Glomerular visceral epithelial cell (primary cell): ENCODE results near the gene BAIAP3.

Experiments used
- DNase-seq: peaks from one replicate; pipeline ENCODE4 v3.0.0-alpha.2; 2016; ENCODE audit errors: extremely low spot score

Gene BAIAP3

GRCh38 chr16:1366712-1367299 is 33.4 kb downstream of the BAIAP3 start:
- no peak for DNase-seq

DNA sequence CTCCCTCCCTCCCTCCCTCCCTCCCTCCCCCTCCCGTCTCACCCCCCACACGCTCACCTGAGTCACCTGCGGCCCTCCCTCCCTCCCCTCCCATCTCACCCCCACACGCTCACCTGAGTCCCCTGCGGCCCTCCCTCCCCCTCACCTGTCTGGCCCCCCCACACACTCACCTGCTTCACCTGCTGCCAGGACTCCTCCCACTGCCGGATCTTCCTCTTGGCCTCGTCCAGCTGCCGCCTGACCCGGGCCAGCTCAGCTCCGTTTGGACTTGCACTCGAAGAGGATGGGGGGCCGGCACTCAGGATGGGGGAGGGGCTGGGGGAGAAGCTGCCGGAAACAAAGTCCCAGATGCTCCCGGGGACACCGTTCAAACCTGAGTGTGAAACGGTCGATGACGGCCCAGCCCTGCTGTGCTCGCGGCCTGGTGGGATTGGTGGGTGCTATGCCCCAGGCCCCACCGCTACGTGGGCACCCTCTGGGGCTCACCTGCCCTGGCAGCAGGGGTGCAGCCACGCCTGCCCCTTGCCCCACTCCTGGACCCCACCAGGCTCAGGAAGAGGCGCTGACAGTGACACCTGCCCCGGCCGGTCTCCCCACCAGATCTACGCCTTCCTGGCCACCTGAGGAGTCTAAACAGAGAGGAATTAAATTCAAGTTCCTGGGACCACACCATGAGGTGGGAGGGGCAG is 34.2 kb downstream of the BAIAP3 start:
- no peak for DNase-seq

DNA sequence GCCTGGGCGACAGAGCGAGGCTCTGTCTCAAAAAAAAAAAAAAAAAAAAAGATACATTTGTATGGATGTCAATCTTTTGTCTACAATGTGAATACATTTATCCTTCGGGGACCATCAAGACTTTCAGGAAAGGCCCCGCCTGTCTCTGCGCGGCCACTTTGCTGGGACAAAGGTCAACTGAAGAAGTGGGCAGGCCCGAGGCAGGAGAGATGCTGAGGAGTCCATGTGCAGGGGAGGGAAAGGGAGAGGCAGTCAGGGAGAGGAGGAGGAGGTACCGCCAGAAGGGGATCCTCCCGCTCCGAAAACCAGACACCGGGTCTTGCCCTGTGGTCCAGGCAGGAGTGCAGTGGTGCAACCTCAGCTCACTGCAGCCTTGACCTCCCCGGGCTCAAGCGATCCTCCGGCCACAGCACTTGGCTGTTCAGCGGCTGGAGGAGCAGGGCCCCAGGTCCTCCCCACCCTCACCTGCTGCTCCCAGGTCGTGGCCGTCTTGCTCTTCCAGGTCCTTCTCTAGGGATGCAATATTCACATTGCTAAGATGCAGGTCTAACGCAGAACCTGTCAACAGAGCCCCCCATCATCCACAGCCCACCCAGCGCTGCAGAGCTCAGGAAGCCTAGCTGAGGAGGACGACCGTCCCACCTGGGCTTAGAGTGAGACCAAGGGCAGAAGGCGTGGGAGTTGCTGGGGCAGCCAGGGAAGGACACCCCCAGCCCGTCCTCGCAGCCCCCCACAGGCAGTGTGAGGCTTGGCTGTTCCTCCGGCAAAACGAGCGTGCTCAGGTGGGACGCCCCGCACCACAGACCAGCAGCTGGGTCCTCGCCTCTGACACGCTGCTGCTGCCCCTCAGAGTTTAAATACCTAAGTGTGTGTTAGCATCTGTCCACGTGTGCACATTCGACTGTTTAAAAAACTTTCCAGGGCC is 37.9 kb downstream of the BAIAP3 start:
- no peak for DNase-seq

DNA sequence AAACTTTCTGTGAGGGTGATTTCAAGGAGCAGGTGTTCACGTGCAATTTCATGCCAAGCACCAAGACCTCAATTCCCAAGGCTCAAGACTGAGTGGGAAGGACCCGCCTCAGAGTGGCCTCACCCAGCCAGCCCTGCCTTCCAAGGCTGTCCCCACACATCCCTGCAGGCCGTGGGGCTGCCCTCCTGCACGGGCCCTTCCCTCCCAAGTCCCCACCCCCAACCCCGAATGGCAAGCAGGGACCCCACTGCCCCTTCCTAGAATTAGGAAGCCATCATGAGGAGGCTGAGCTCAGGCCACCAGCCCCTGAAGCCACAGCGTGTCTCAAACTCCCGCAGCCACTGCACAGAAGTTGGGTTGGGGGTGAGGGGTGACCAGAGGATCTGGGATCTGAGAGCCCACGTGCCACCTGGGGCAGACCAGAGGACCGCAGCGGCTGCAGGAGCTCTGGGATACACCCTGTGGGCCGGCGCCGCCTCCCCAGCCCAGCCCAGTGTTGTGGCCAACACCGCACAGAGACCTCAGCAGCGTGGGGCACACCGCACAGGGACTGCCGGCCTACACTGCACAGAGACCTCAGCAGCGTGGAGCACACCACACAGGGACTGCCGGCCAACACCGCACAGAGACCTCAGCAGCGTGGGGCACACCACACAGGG is 39.0 kb downstream of the BAIAP3 start:
- no peak for DNase-seq

DNA sequence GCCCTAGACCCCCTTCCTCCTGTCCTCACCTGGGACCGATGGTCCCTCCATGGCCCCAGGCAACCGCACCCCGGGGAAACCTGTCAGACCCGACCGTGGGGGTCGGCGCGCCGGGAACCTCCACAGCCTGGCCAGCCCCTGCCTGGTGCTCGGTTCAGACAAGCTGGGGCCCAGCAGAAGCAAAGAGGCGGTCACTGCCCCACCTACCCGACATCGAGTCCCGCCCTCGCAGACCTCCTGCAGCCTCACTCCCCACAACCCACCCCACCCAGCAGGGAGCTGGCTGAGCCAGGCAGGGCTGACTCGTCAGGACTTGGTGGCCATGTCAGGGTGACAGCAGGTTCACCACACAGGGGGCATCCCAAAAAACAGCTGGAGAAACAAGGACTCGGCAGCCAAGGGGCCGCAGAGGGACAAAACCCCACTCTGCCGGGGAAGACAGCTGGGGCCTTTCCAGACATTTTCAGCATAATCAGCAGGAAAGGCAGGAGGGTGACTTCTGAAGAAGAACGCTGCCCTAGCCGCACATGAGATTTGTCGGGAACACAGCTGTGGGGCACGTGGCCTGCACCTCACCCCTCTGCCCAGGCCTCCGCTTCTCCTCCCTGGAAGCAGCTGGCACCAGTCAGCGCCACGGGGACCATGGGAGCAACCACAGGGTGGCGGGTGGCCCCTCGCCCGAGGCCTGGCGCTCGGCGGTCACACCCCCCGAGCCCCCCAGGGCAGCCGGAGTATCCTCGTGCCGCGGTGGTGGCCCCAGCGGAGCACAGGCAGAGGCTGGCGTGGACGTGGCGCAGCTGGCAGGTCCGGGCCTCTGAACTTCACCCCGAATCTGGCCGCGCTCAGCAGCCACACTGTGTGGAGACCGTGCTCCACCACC is 41.2 kb downstream of the BAIAP3 start:
- no peak for DNase-seq

GRCh38 chr16:1375298-1375640 is 41.8 kb downstream of the BAIAP3 start:
- no peak for DNase-seq

GRCh38 chr16:1375741-1376410 is 42.4 kb downstream of the BAIAP3 start:
- no peak for DNase-seq

DNA sequence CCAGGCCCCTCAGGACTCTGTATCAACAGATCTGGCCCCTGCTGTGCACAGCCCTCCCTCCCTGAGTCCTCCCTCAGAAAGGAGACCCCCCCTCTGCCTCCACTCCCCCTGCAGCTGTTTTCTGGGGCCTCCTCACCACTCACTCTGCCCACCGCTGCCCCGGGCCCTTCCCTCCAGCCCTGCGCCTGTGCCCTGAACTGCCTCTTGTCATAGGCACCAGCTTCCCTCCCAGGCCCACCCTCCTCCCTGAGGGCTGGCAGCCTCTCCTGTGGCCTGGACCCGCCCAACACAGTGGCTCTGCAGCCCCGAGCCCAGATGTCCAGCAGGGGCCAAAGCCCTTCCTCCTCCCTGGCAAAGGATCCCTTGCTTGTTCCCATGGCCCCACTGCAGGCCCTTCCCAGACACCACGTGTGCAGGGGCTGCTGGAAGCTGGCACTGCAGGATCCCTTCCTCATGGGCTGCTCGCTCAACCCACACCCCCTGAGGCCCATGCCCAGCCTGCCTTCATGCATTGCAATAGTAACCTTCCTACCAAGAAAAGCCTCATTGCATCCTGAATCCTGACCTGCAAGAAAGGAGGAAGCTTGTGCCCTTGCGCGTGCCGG is 44.1 kb downstream of the BAIAP3 start:
- DNase-seq: no peak

- DNase-seq: no peak
Measured at GRCh38 chr16:1378087-1378803, 44.8 kb downstream of the BAIAP3 start.

DNA sequence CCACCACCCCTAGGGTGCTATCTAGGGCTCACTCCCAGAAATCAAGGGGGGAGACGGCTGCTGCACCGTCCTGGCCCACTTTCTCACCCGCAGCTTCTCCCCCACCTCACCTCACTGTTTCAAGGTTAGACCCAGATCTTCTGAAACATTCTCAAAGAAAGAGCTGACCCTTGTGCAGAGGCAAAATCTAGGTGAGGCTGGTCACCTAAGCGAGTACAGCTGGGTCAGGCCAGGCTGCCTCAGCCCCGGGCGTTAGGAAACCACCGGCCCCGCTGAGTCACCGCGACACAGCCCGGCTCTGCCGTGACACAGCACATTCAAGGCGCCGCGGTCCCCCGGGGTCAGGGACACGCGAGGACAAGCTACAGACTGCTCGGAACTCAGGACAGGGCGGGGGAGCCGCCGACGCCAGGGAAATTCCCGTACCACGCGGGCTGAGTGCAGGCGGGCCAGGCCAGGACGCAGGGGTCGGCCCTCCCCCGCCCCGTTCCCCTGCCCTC is 45.4 kb downstream of the BAIAP3 start:
- DNase-seq: peak; percentile 69

GRCh38 chr16:1379304-1380076 is 46.0 kb downstream of the BAIAP3 start:
- peak; percentile 60 for DNase-seq

GRCh38 chr16:1380195-1380594 is 46.8 kb downstream of the BAIAP3 start:
- DNase-seq: no peak

GRCh38 chr16:1381612-1382406 is 48.4 kb downstream of the BAIAP3 start:
- DNase-seq: no peak

DNA sequence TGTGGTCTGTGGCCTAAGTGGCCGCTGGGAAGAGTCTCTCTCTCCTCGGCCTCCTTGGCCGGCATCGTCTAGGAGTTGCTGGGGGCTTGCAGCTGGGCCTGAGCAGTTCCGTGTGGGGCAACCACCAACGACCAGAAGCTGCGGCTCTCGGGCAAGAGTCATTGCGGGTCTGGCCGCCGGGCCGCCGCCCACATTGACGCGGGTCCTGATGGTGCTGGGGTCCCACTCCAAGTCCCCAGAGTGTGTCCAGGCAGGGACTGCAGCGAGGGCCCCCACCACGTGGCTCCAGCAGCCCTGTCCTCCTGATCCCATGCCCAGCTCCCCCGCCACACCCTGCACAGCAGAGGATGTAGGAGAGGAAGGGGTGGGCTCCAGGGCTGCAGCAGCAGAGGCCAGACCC is 50.1 kb downstream of the BAIAP3 start:
- no peak for DNase-seq

DNA sequence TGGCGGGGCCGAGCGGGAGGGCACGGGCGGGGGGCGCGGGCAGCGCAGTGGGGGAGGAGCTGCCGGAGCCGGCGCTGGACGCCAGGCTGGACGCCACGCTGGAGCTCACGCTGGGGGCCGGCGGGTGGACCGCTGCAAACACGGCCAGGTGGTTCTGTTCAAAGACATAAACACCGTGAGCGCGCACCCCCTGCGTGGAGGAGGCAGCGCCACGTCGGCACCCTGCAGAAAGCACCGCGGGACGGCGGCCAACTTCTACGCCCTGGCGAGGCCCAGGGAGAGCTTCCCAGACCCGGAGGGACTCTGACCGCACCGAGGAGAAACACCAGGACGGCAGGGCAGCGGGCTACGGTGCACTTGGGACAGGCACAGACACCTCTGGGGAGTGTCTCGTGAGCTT is 51.8 kb downstream of the BAIAP3 start:
- no peak for DNase-seq

DNA sequence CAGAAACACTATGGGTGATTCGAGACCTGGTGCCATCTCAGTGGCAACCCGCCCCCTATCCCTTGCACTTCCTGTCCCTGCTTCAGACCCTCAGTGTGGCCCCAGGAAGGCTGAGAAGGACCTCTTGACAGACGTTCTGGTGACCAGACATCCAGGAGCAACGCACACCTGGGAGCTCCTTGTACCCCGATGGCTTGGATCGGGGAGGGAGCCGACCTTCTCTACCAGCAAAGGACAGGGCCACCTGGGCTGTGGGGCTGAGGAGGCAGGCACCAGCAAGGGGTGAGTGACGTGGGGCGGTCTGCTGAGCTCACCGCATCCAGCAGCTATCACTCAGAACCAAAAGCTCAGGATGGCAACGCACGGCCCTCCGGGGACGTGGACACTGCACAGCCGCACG is 53.9 kb downstream of the BAIAP3 start:
- no peak for DNase-seq

- no peak for DNase-seq
Measured at GRCh38 chr16:1389762-1390161, 56.3 kb downstream of the BAIAP3 start.

DNA sequence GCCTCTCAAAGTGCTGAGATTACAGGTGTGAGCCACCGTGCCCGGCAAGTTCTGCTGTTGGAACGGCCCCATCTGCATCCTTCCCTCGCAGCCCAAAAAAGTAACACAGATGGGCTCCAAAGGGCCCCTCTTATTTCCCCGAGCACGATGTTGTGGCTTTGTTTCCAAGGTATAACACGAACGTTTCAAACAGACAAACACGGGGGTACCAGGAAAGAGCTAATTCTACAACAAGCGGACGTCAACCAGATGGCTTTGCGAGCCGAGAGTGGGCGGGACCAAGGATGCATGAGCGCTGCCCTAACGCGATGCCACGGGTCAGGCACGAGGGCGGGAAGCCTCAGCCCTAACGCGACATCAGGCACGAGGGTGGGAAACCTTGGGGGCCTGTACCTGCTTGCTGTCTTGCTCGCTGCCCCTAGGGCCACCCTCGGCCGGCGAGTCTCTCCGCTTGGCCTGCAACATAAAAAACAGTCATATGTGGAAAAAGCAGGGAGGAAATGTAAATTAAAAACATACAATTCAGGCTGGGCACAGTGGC is 56.9 kb downstream of the BAIAP3 start:
- no peak for DNase-seq
